Calu3 (cell line): ENCODE measurements around the gene SPATC1L. TPM values are rescaled to one million over a fixed set of nuclear protein-coding genes. Genes with fewer than 3 reads are reported as not detected.

Source experiments
- BruUV-seq: library from RNA; stranded (reverse); fragments of 400-500 nt; replicated peaks from 2 replicates; lab custom pipeline; 2021; lab: Mats Ljungman, UMichigan
- CTCF ChIA-PET: fragments of 300-600 bp; sonication (Branson Sonifier 250); formaldehyde crosslinking; loops from one replicate; lab custom pipeline; 2022; ENCODE audit warnings: antibody characterized with exemption; lab: Charles Lee
- DNase-seq: peaks from one replicate; pipeline ENCODE4 v3.0.0; 2022
- H3K27ac Mint-ChIP-seq: one replicate; pipeline ENCODE4 v1.8.0; 2022; ENCODE audit warnings: mixed read lengths; ENCODE audit not compliant: unreplicated experiment
- H3K27me3 Mint-ChIP-seq: one replicate; pipeline ENCODE4 v1.8.0; 2022; ENCODE audit warnings: mixed read lengths; ENCODE audit not compliant: unreplicated experiment
- H3K36me3 Mint-ChIP-seq: one replicate; pipeline ENCODE4 v1.8.0; 2022; ENCODE audit warnings: mild to moderate bottlenecking, moderate library complexity, mixed read lengths; ENCODE audit not compliant: insufficient read depth, unreplicated experiment
- H3K4me1 Mint-ChIP-seq: one replicate; pipeline ENCODE4 v1.8.0; 2022; ENCODE audit warnings: mild to moderate bottlenecking, low read depth, mixed read lengths; ENCODE audit not compliant: unreplicated experiment
- H3K4me3 Mint-ChIP-seq: one replicate; pipeline ENCODE4 v1.8.0; 2022; ENCODE audit warnings: mild to moderate bottlenecking, low read depth, moderate library complexity, mixed read lengths; ENCODE audit not compliant: unreplicated experiment
- H3K9me3 Mint-ChIP-seq: one replicate; pipeline ENCODE4 v1.8.0; 2022; ENCODE audit warnings: low read depth, mixed read lengths; ENCODE audit not compliant: unreplicated experiment
- intact Hi-C: fragments of 100-400 bp; cut with micrococcal nuclease; formaldehyde crosslinking; loops from one replicate; pipeline ENCODE4 v1.10.0; 2022; ENCODE audit not compliant: unreplicated experiment
- total RNA-seq: library from RNA; stranded (reverse); gene quantifications from 2 replicates; pipeline ENCODE4 v1.2.3, GENCODE V29; 2022
- TF ChIP-seq, protein P1 (sequence below): fragments of 200-600 bp; IDR thresholded peaks from one replicate; pipeline ENCODE4 v1.8.0; 2022; ENCODE audit warnings: antibody characterized with exemption; ENCODE audit not compliant: unreplicated experiment

SPATC1L gene
- total RNA-seq, 1 experiment from 2014 or later = 4.4 TPM

- intact Hi-C loops = loop anchor here (10.0 kb wide), 1 partner anchor 75 kb away; no protein-coding TSS in a partner anchor
- CTCF ChIA-PET = no interaction called here
Measured at GRCh38 chr21:46219591-46220239, 35.5 kb upstream of the SPATC1L start.

GRCh38 chr21:46218906-46219590, 34.8 kb upstream of the SPATC1L start:
- DNase-seq = no peak
- Mint-ChIP-seq H3K36me3 (peaks cover 36% of the 10 kb centered on the region), H3K4me3 (no peak overlapping the region), H3K27me3 (no peaks in the 10 kb centered on the region), H3K9me3 (no peaks in the 10 kb centered on the region), H3K27ac (no peak overlapping the region), H3K4me1 (peaks cover 6% of the 10 kb centered on the region)
- CTCF ChIA-PET = no interaction called here
- intact Hi-C loops = no loop called here
- TF ChIP-seq, protein P1, sequence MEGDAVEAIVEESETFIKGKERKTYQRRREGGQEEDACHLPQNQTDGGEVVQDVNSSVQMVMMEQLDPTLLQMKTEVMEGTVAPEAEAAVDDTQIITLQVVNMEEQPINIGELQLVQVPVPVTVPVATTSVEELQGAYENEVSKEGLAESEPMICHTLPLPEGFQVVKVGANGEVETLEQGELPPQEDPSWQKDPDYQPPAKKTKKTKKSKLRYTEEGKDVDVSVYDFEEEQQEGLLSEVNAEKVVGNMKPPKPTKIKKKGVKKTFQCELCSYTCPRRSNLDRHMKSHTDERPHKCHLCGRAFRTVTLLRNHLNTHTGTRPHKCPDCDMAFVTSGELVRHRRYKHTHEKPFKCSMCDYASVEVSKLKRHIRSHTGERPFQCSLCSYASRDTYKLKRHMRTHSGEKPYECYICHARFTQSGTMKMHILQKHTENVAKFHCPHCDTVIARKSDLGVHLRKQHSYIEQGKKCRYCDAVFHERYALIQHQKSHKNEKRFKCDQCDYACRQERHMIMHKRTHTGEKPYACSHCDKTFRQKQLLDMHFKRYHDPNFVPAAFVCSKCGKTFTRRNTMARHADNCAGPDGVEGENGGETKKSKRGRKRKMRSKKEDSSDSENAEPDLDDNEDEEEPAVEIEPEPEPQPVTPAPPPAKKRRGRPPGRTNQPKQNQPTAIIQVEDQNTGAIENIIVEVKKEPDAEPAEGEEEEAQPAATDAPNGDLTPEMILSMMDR = no peak
- no TSS peak for BruUV-seq

More at GRCh38 chr21:46219591-46220239, 35.5 kb upstream of the SPATC1L start:
- H3K27me3 Mint-ChIP-seq = no peaks in the 10 kb centered on the region
- no TSS peak for BruUV-seq
- H3K4me3 Mint-ChIP-seq = no peak overlapping the region
- H3K9me3 Mint-ChIP-seq = no peaks in the 10 kb centered on the region
- H3K36me3 Mint-ChIP-seq = peaks cover 30% of the 10 kb centered on the region
- TF ChIP-seq, protein P1 = no peak
- H3K27ac Mint-ChIP-seq = no peak overlapping the region
- H3K4me1 Mint-ChIP-seq = peaks cover 6% of the 10 kb centered on the region
- no peak for DNase-seq

- CTCF ChIA-PET = no interaction called here
- Mint-ChIP-seq H3K4me1 (peaks cover 6% of the 10 kb centered on the region), H3K36me3 (peaks cover 40% of the 10 kb centered on the region), H3K27me3 (no peaks in the 10 kb centered on the region), H3K4me3 (no peak overlapping the region), H3K9me3 (no peaks in the 10 kb centered on the region), H3K27ac (no peak overlapping the region)
- TF ChIP-seq, protein P1 = no peak
- no TSS peak for BruUV-seq
- DNase-seq = no peak
- intact Hi-C loops = no loop called here
Measured at GRCh38 chr21:46217511-46218196, 33.4 kb upstream of the SPATC1L start.

DNA sequence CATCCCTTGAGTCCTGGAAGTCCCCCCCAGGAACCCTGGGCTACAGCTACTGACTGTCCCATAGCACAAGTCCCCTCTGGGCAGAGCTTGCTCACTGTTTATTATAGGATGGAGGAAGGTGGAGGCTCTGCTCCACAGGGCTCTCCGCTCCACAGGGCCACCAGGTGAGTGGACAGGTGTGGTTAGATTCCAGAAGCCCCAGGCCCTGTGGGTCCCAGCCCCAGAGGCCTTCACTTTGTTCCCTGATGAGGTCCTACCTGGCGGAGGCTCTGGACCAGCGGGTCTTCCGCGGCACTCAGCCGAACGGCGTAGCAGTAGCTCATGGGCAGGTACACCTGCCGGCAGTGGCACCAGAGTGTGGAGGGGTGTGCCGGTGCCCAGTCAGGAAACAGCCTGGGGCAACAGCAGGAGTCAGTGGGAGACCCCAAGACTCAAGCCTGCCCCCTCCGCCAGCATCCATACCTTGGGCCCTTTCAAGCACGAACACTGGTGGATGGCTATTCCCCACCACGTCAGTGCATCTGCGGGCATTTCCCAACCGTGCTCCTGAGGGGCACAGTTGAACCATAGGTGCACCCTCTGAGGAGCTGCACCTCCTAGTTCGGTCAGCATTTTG, 32.0 kb upstream of the SPATC1L start:
- Mint-ChIP-seq H3K4me3 (no peak overlapping the region), H3K27ac (no peak overlapping the region), H3K36me3 (peaks cover 35% of the 10 kb centered on the region), H3K9me3 (no peaks in the 10 kb centered on the region), H3K27me3 (no peaks in the 10 kb centered on the region), H3K4me1 (peaks cover 6% of the 10 kb centered on the region)
- CTCF ChIA-PET = no interaction called here
- TF ChIP-seq, protein P1 = no peak
- intact Hi-C loops = no loop called here
- DNase-seq = no peak
- BruUV-seq = no TSS peak
